Posterior vena cava (tissue), 2 donors: Measurements from ENCODE around the gene FGF10. TPM values are rescaled to one million over a fixed set of nuclear protein-coding genes. Genes with fewer than 3 reads are reported as not detected.

ENCODE experiments used
- DNase-seq: peaks from one replicate; pipeline ENCODE4 v3.0.0-alpha.2; 2020; ENCODE audit warnings: low spot score
- intact Hi-C, 2 donors: fragments of 100-400 bp; cut with DNase I; formaldehyde crosslinking; loops; one replicate each; pipeline versions ENCODE4 v1.14.1 to v1.14.2; 2022 to 2023
- long read RNA-seq, 2 donors: library from polyadenylated mRNA; unstranded; transcript quantifications; one replicate each; pipeline ENCODE4 v2.0.0, GENCODE V29; 2020 to 2021
- total RNA-seq, 2 donors: library from RNA; stranded (reverse); fragmentation: NEBNext Ultra II Directional; extraction: Animal tissue kit (Norgen Biotek cat#: 25700); gene quantifications; one replicate each; pipeline ENCODE4 v1.2.1, GENCODE V29; 2021
- donor health status: DM: yes; HTN: yes; CAD: no.
- donor health status: DM: yes; HTN: yes; CAD: no.

Gene FGF10
- 10 to 100 TPM; 12.2 to 17.4 TPM for total RNA-seq
- long read RNA-seq, donor 1, partial matches to known transcripts = 0 of 5 reads
- long read RNA-seq, donor 1, other reads (novel, unspliced or antisense) = 2 of 5 reads
- long read RNA-seq, donor 2, partial matches to known transcripts = 0 of 6 reads
- long read RNA-seq, donor 2, other reads (novel, unspliced or antisense) = 3 of 6 reads

DNA sequence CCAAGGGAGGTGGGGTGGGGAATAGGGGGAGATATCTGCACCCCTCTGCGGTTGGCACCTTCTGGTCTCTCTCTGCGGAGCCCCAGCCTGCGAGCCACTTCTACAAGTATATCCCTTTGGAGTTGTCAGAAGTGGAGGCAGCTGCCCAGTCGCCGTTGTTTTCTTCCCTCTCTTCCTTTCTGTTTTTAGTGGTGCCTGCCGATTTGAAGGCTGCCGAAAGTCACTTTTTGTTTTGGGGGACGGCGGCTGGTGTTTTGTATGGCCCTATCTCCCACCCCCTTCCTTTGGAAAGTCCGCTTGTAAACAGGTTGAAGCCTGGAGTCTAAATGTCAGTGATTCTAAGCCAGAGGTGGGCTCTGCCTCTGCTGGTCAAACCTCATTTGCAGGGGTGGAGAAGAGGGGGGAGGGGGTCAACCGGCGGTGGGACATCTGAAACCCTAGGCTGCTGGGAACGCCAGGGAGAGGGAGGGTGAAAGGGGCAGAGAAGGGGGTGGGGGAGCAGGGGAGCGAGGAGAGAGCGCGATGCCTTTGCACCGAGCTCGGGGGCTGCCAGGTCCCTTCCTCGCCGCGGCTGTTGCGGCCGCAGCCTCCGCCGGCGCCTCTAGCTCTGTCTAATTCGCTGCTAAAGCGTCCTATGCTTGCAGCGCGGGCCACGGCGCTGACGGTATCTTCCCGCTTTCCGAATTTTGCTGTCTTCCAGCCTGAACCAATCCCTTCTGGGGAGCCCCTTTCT lies at the start of gene FGF10:
TSS of gene FGF10 (minus strand) at position 331 of the 733 bp plus-strand sequence. CDS start 738 bp downstream, outside the sequence.
- intact Hi-C loops = no loop called here
- peak; percentile 79 for DNase-seq

- intact Hi-C loops = loop anchor here in 1 of 2 donors (5.0 kb wide), 1 partner anchor 1005 kb away; no protein-coding TSS in a partner anchor
- no peak for DNase-seq
These were observed 37.7 kb upstream of the FGF10 start for GRCh38 chr5:44426944-44427343.

DNA sequence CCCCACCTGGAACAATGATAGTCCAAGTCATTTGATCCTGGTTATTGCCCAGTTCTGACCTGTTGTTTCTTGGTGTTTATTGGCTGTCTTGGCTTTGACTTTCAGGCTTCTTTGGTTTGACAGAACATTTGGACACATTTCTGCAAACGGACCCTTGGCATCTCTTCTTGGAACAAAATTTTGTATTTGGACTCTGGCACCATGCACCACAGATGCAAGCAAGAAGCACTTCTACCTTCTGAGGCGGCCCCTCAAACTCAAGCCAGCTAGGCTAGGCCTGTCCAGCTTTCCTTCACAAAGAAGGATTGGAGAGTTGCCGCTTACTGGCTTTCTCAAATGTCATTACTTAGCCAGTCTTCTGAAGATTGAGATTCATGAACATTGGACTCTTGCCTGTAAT lies 23.1 kb upstream of the FGF10 start:
- intact Hi-C loops = no loop called here
- no peak for DNase-seq

DNA sequence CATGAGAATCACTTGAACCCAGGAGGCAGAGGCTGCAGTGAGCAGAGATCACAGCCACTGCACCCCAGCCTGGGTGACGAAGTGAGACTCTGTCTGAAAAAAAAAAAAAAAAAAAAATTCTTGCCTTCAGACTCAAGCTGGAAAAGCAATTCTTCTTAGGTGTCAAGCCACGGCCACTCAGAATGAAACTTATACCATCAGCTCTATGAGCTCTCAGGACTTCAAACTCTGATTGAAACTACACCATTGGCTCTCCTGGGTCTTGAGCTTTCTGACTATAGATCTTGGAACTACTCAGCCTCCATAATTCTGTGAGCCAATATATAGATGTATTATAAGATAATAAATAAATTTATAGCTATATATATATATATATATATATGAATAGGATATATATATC lies 12.9 kb upstream of the FGF10 start:
- intact Hi-C loops = no loop called here
- no peak for DNase-seq

DNA sequence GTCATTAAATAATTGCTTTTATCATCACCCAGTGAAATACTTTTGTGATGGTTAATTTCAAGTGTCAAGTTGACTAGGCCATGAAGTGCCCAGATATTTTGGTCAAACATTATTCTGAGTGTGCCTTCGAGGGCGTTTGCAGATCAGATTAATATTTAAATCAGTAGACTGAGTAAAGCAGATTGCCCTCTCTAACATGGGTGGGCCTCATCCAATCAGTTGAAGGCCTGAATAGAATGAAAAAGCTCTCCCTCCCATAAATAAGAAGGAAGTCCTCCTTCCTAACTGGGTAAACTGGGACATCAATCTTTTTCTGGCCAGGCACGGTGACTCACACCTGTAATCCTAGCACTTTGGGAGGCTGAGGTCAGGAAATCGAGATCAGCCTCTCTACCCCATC lies 12.4 kb upstream of the FGF10 start:
- intact Hi-C loops = no loop called here
- no peak for DNase-seq

- intact Hi-C loops = loop anchor here in 1 of 2 donors (5.0 kb wide), 1 partner anchor 584 kb away; no protein-coding TSS in a partner anchor
- DNase-seq = no peak
These were observed 9.2 kb upstream of the FGF10 start for GRCh38 chr5:44398382-44398781.

DNA sequence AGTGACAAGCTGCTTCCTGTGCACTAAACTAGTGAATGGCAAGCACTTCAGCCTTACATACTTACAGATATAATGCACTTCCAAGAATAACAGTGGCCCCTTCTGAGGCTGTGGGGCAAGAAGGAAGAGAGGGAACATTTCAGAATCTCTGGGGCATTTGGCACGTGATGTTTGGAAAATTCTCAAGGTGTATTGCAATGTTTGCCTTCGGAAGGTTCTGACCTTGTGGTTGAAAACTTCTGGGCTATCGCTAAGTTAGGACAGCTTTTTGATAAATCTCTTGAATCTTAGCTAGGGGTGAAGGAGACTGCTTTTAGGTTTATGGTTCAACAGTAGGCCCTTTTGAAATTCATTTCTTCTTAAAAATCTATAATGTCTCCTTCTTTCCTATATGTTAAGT lies 7.1 kb upstream of the FGF10 start:
- intact Hi-C loops = loop anchor here in 1 of 2 donors (5.0 kb wide), 1 partner anchor 586 kb away; no protein-coding TSS in a partner anchor
- no peak for DNase-seq

DNA sequence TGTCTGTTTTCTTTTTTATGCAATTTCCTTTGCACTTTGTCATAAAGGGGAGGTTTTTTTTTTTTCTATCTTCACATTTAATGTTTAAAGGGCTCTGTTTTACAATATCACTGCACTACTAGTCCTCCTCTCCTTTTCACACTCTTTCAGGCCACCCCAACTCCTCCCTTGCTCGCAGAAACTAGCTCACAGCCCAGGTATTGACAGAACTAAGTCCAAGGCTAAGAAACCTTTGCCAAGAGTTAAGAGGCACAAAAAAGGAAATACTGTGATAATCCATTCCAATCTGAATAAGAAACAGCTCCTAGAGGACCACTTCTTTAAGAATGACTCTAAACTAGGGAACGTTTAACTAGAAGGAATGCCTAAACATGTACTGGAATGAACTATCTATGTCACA lies 1.1 kb upstream of the FGF10 start:
- intact Hi-C loops = no loop called here
- no peak for DNase-seq

- no peak for DNase-seq
- intact Hi-C loops = no loop called here
These were observed 563 bp upstream of the FGF10 start for GRCh38 chr5:44389823-44390143.

DNA sequence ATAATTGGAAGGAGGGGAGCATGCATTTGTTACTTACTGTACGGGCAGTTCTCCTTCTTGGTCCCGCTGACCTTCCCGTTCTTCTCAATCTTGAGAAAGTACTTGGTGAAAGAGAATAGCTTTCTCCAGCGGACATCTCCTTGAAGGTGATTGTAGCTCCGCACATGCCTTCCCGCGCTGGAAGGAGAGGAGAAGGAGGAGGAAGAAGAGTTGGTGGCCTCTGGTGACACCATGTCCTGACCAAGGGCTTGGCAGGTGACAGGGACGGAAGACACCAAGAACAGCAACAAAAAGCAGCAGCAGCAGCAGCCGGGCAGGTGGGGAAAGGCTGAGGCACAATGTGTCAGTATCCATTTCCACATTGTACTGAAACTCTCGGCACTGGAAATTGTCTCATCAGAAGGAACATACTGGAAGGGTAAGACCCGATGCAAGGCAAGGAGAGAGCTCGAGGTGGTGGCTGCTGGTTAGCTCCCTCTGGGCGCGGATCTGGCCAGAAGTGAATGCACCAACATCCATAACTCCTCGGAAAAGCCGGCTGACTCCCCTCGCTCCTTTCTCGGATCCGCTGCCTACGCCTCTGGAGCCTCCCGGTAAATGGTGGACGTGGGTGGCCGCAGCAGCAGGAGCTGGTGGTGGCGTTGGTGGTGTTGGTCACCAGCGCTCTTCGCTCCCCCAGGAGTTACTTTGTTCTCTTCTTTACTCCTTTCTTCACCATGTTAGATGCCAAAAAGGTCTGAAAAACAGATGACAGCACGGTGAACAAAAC lies 715 bp downstream of the FGF10 start:
- DNase-seq = no peak
- intact Hi-C loops = no loop called here

DNA sequence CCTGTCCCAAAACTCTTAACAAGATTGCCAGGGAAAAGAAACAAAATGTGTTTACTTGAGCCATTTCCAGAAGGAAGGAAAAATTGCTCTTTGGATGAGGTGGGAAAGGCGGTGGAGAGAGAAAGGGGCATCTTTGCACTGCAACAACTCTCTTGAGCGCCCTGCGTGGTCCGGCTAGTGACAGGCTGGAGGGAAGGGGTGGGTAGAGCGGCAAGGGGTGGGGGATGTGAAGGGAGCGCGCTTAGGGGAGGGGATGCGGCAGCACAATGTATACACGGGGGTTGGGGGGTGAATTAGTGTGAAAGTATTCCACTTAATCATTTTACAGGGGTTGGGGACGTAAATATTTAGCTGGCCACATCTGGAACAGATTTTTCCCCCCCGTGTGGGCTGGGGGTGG lies 1.3 kb downstream of the FGF10 start:
- no peak for DNase-seq
- intact Hi-C loops = no loop called here

DNA sequence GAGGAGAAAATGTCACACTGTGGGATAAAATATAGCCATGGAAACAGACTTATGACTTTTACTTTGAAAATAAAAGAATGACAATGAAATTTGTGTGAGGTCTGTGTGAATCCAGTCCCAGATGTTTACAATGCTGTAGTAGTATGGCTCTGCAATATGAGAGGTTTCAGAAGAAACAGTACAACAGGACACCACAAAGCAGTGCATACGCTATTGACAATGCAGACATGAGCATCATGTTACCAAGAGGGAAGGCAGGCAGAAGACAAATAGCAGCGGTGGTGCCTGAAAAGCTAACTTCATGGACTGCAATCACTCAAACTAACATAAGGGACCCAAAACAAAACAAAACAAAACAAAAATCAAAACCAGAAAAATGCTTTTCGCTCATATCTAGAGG lies 1.8 kb downstream of the FGF10 start:
- intact Hi-C loops = no loop called here

GRCh38 chr5:44385291-44385900 lies 3.8 kb downstream of the FGF10 start:
- DNase-seq = no peak
- intact Hi-C loops = no loop called here

More for the DNA sequence above, 1.8 kb downstream of the FGF10 start:
- no peak for DNase-seq

DNA sequence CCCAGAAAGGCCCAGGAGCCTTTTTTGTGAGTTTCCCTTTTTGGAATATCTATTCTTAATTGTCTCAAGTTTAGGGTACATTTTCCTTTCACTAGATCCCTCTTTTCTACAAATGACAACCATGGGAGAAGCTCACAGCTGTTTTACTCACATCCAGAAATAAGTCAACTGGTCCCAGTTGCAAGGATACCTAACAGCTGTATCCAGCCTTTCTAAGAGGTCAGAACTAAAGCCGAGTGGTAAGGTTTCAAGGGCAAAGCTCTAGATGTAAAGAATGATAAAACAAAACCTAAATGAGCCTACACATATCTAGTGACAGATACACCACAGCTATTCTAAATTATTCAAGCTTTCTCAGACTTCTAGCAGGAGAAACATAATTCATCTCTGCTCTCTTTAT lies 4.4 kb downstream of the FGF10 start:
- intact Hi-C loops = no loop called here

GRCh38 chr5:44382894-44383293 lies 6.3 kb downstream of the FGF10 start:
- intact Hi-C loops = no loop called here
- no peak for DNase-seq

More for the DNA sequence above, 4.4 kb downstream of the FGF10 start:
- no peak for DNase-seq

- intact Hi-C loops = no loop called here
- no peak for DNase-seq
These were observed 12.2 kb downstream of the FGF10 start for GRCh38 chr5:44377057-44377456.

DNA sequence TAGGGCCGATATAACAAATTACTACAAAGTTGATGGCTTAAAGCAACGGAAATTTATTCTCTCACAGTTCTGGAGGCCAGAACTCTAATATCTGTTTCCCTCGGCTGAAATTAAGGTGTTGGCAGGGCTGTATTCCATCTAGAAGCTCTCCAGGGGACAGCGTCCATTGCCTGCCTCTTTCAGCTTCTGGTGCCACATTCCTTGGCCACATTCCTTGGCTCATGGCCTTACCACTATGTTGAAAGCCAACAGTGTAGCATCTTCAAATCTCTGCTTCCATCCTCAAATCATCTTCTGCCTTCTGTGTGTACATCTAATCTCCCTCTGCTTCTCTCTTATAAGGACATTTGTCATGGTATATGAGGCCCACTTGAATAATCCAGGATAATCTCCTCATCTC lies 17.2 kb downstream of the FGF10 start:
- intact Hi-C loops = no loop called here
- no peak for DNase-seq

- DNase-seq = no peak
These were observed 22.0 kb downstream of the FGF10 start for GRCh38 chr5:44367203-44367602.

GRCh38 chr5:44365345-44365744 lies 23.9 kb downstream of the FGF10 start:
- no peak for DNase-seq
- intact Hi-C loops = no loop called here

More at GRCh38 chr5:44367203-44367602, 22.0 kb downstream of the FGF10 start:
- intact Hi-C loops = no loop called here

GRCh38 chr5:44364097-44364496 lies 25.1 kb downstream of the FGF10 start:
- intact Hi-C loops = no loop called here

More at GRCh38 chr5:44364097-44364496, 25.1 kb downstream of the FGF10 start:
- DNase-seq = no peak
